Measurements from ENCODE around the gene ADGRB3.

DNA sequence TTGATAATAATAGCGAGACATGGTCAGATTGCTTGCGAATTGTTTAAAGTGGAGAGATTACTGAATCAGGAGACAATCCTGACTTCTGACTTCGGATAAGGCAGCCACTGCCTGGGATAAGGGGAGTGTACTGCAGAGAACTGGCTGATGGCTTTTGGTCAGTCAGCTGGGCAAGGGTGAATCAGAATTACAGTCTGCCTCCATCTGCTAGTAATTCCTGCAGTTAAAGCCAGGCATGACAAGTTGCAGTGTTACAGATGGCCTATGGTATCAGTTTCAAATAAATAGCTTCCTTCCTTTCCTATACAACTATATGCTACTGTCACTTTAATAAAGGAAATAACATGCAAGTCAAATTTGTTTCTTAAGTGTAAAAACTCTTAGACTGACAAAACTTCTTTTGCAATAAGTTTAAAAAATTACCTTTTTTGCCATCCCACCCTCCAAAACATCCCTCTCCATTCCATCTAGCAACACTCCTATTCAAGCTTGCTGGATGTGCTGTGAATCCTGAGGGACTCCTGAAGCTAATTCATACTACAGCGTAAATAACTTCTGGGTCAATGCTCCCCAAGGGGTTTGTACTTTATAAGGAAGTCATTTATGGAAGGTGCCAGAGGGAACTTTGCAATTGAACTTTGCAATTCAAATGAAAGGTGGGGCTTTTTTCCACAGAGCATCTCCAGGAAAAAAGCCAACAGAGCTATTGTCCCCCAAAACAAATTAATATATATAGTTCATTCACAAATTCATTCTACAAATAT is 245.2 kb downstream of the ADGRB3 start:
- TF ChIP-seq CTCF (IDR thresholded peaks at IDR 0.05; ENCODE audit: low read depth, low read length, missing input control) (no peak), JUND (IDR thresholded peaks at IDR 0.05) (no peak)
